ENCODE results near the gene HS3ST4. TPM values are rescaled to one million over a fixed set of nuclear protein-coding genes. Genes with fewer than 3 reads are reported as not detected.

The HS3ST4 gene
- total RNA-seq, 4 donors from 2014 or later = 0.49 to 1.4 (median 0.64) TPM; not detected in 1

DNA sequence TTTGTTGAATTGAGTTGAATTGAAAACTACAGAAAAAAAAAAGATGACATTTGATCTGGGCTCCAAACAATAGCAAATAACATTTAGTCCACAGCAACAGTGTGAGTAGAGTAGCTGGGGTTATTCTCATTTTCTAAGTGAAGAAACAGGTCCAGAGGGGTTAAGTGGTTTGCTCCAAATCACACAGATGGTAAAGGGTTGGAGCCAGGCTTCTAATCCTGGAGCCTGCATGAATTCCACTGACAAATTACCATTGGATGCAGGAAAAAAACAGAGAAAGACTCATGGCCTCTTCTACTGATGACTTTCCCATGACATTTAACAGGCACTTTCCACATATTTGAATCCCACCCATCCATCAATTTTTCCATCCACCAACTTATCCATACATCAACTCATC is 182.4 kb downstream of the HS3ST4 start:
- Histone ChIP-seq H3K36me3 (no peaks in the 10 kb centered on the region), H3K27ac (no peak overlapping the region), H3K27me3 (no peaks in the 10 kb centered on the region), H3K9me3 (no peaks in the 10 kb centered on the region), H3K4me3 (no peak overlapping the region), H3K4me1 (no peaks in the 10 kb centered on the region)
- no peak for DNase-seq (ENCODE audit: low spot score in 2 of 2)
- TF ChIP-seq POLR2A (IDR thresholded peaks at IDR 0.05) = no peak
- no peak for TF ChIP-seq EP300 (IDR thresholded peaks at IDR 0.05)
- TF ChIP-seq, protein P1, sequence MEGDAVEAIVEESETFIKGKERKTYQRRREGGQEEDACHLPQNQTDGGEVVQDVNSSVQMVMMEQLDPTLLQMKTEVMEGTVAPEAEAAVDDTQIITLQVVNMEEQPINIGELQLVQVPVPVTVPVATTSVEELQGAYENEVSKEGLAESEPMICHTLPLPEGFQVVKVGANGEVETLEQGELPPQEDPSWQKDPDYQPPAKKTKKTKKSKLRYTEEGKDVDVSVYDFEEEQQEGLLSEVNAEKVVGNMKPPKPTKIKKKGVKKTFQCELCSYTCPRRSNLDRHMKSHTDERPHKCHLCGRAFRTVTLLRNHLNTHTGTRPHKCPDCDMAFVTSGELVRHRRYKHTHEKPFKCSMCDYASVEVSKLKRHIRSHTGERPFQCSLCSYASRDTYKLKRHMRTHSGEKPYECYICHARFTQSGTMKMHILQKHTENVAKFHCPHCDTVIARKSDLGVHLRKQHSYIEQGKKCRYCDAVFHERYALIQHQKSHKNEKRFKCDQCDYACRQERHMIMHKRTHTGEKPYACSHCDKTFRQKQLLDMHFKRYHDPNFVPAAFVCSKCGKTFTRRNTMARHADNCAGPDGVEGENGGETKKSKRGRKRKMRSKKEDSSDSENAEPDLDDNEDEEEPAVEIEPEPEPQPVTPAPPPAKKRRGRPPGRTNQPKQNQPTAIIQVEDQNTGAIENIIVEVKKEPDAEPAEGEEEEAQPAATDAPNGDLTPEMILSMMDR (IDR thresholded peaks at IDR 0.05) = no peak
- no peak for TF ChIP-seq POLR2AphosphoS5 (IDR thresholded peaks at IDR 0.05)

DNA sequence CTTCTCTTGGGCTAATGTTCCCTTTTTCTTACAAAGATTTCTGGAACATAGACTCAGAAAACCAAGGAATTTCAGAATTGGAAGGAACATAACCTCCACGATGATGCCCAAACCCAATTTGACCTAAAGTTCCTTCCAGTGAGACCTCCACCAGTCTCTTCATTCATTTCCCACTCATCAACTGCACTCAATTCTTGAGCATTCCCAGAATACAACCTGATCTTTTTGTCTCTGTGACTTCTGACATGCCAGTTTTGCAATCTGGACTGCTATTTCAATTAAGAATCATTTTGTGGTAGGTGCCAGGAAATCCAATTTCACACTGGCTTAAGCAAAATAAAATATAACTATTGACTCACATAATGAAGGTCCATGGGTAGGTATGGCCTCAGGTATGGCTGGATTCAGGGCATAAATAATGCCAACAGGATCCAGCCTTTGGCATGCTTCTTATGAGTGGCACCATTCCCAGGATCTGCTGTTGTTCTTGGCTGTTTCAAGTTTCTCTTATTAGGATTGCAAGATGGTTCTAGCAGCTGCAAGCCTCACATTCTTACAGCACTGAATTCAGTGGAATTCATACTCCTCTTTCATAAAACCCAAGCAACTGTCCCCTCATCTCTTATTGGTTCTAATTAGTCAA is 184.3 kb downstream of the HS3ST4 start:
- no peaks in the 10 kb centered on the region for H3K4me1 ChIP-seq
- WGBS = 81% methylated on average over 1 of the region's 1 CpG
- no peak for DNase-seq (ENCODE audit: low spot score in 2 of 2)

DNA sequence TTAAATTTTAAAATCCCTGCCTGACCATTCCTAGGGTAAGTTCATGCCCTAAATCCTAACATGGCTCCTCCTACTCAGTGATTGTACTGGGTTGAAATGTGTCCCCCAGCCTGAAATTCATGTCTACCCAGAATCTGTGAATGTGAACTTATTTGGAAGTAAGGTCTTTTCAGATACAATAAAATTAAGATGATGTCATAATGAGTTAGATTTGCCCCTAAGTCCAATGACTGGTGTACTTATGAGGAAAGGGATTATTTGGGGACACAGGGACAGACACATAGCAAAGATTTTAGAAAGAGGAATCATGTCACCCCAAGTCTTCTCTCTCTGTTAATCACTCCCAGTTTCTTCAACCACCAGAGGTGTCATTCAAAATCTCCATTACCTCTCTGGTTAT is 185.3 kb downstream of the HS3ST4 start:
- Histone ChIP-seq H3K36me3 (no peaks in the 10 kb centered on the region), H3K4me3 (no peak overlapping the region), H3K4me1 (no peaks in the 10 kb centered on the region), H3K27ac (no peak overlapping the region), H3K9me3 (no peaks in the 10 kb centered on the region), H3K27me3 (no peaks in the 10 kb centered on the region)
- TF ChIP-seq POLR2A (IDR thresholded peaks at IDR 0.05) = no peak
- TF ChIP-seq EP300 (IDR thresholded peaks at IDR 0.05) = no peak
- TF ChIP-seq POLR2AphosphoS5 (IDR thresholded peaks at IDR 0.05) = no peak
- TF ChIP-seq, protein P1 (IDR thresholded peaks at IDR 0.05) = no peak
- DNase-seq (ENCODE audit: low spot score in 2 of 2) = no peak

More for the DNA sequence above, 184.3 kb downstream of the HS3ST4 start:
- Histone ChIP-seq H3K36me3 (no peaks in the 10 kb centered on the region), H3K4me3 (no peak overlapping the region), H3K27ac (no peak overlapping the region), H3K9me3 (no peaks in the 10 kb centered on the region), H3K27me3 (no peaks in the 10 kb centered on the region)
- TF ChIP-seq, protein P1 (IDR thresholded peaks at IDR 0.05) = no peak

DNA sequence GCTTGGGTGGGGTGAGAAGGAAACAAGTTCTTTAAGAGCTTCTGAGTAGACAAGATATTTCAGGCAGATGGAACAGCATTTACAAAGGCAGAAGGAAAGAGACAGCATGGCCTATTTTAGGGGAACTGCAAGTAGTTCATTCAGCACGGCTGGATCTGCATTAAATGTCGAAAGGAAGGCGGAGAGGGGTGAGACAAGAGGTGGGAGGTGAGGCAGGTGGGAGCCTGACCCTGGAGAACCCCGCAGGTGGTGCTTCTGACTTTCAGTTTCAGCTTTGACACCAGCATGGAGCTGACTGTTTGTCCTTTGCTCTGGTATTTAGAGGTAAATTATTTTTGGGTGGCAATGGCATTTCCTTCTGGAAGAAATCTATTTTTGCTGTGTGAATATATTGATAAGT is 194.8 kb downstream of the HS3ST4 start:
- H3K4me1 ChIP-seq = no peaks in the 10 kb centered on the region
- no peak overlapping the region for H3K27ac ChIP-seq
- WGBS = 86% methylated on average over 4 of the region's 4 CpGs

DNA sequence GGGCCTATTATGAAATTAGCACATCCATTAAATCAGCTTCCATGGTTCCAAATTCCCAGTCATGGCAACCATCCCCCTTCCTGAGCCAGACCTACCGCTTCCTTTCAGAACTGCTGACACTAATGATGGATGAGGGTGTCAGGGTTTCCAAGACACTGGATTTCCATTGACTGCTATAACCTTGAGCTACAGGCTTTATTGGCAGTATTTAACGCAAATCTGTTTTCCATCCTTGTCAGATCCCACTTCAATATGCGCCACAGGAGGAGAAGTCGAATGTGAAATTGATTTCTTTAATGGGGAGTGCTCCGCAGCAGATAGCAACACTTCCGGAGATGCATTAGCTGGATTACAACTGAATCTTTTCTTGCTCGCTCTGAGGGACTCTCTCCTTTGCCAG is 197.1 kb downstream of the HS3ST4 start:
- TF ChIP-seq, protein P1 (IDR thresholded peaks at IDR 0.05) = no peak
- TF ChIP-seq EP300 (IDR thresholded peaks at IDR 0.05) = no peak
- no peak for TF ChIP-seq POLR2AphosphoS5 (IDR thresholded peaks at IDR 0.05)
- TF ChIP-seq POLR2A (IDR thresholded peaks at IDR 0.05) = no peak
- Histone ChIP-seq H3K4me3 (no peak overlapping the region), H3K4me1 (no peaks in the 10 kb centered on the region), H3K27ac (no peak overlapping the region), H3K27me3 (no peaks in the 10 kb centered on the region), H3K36me3 (no peaks in the 10 kb centered on the region), H3K9me3 (no peaks in the 10 kb centered on the region)
- 70% methylated on average over 7 of the region's 7 CpGs for WGBS
- DNase-seq (ENCODE audit: low spot score in 2 of 2) = no peak

More for the DNA sequence above, 194.8 kb downstream of the HS3ST4 start:
- Histone ChIP-seq H3K9me3 (no peaks in the 10 kb centered on the region), H3K36me3 (no peaks in the 10 kb centered on the region), H3K27me3 (no peaks in the 10 kb centered on the region), H3K4me3 (no peak overlapping the region)
- no peak for TF ChIP-seq EP300 (IDR thresholded peaks at IDR 0.05)
- TF ChIP-seq, protein P1 (IDR thresholded peaks at IDR 0.05) = no peak
- TF ChIP-seq POLR2AphosphoS5 (IDR thresholded peaks at IDR 0.05) = no peak
- TF ChIP-seq POLR2A (IDR thresholded peaks at IDR 0.05) = no peak
- DNase-seq (ENCODE audit: low spot score in 2 of 2) = no peak

Data from suprapubic skin (tissue), 4 donors.